ENCODE measurements around the gene NCKIPSD.
A peak's percentile ranks its signal among the peaks of the same experiment; 100 is the strongest.

The NCKIPSD gene

GRCh38 chr3:48678566-48679380, 6.9 kb downstream of the NCKIPSD start:
- no peak overlapping the region for H3K27ac ChIP-seq (ENCODE audit: low read length, poor library complexity, severe bottlenecking)
- no peak overlapping the region for H3K4me2 ChIP-seq (ENCODE audit: low read length, poor library complexity, severe bottlenecking)
- H3K18ac ChIP-seq (ENCODE audit: low read depth in 1 of 2, low read length in 2 of 2), result no peak overlapping the region
- no peak overlapping the region for H3K23ac ChIP-seq (ENCODE audit: low read length in 2 of 2)
- no peak overlapping the region for H2BK12ac ChIP-seq (ENCODE audit: low read length in 2 of 2)
- H3K36me3 ChIP-seq (ENCODE audit: control insufficient read depth in 1 of 2, insufficient read depth in 2 of 2, low read depth in 1 of 2, low read length in 2 of 2), result peaks cover 70 to 79% of the 10 kb centered on the region in 2 experiments
- peak overlapping the region; percentile 17 for H2BK15ac ChIP-seq (ENCODE audit: low read depth, poor library complexity, severe bottlenecking)
- H3K79me1 ChIP-seq (replicated peaks; ENCODE audit: low read length, poor library complexity, severe bottlenecking), result peaks cover 26% of the 10 kb centered on the region
- H2AFZ ChIP-seq (ENCODE audit: low read depth, low read length), result no peak overlapping the region
- WGBS, result 98% methylated on average over 22 of the region's 24 CpGs
- H2BK5ac ChIP-seq (ENCODE audit: low read depth, low read length, poor library complexity, severe bottlenecking), result no peak overlapping the region
- no peak overlapping the region for H3K9ac ChIP-seq (ENCODE audit: low read length)
- H2AK5ac ChIP-seq (ENCODE audit: low read length, severe bottlenecking), result no peak overlapping the region
- no peaks in the 10 kb centered on the region for H3K9me3 ChIP-seq (ENCODE audit: control insufficient read depth, low read length)
- no peak overlapping the region for H4K91ac ChIP-seq (ENCODE audit: low read length)
- H3K27me3 ChIP-seq (ENCODE audit: control insufficient read depth in 1 of 2, insufficient read depth in 1 of 2, low read length in 2 of 2), result no peaks in the 10 kb centered on the region
- H3K4me1 ChIP-seq (ENCODE audit: control insufficient read depth, insufficient read depth, low read depth, low read length), result peaks cover 22% of the 10 kb centered on the region
- DNase-seq, result no peak
- no peak overlapping the region for H2BK120ac ChIP-seq (ENCODE audit: low read depth, low read length)
- H3K4me3 ChIP-seq (ENCODE audit: insufficient read depth in 1 of 2, low read depth in 1 of 2, low read length in 2 of 2), result no peak overlapping the region
- no peak overlapping the region for H4K8ac ChIP-seq (ENCODE audit: low read length)
- no peak overlapping the region for H3K14ac ChIP-seq (ENCODE audit: low read length in 2 of 2)
- no peak overlapping the region for H3K4ac ChIP-seq (ENCODE audit: low read depth in 1 of 2, low read length in 2 of 2)

DNA sequence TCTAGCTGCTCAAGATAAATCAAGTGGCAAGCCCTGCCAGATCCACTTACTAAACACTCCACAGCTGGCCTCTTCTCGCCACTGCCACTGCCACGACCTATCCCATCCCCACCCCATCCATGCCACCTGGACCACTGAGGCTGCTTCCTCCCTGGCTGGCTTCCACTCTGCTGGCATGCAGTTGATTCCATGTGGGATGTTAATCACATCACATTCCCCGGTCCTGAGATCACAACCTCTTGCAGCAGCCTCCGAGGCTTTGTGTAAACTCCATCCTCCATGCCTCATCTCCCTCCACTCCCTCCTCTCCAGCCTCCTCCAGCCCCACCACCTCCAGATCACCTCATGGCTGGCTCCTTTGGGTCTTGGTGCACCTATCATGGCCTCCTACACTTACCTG, 7.7 kb downstream of the NCKIPSD start:
- H4K8ac ChIP-seq (ENCODE audit: low read length), result no peak overlapping the region
- no peak overlapping the region for H3K18ac ChIP-seq (ENCODE audit: low read depth in 1 of 2, low read length in 2 of 2)
- peak; percentile 31 for DNase-seq
- H3K4me3 ChIP-seq (ENCODE audit: insufficient read depth in 1 of 2, low read depth in 1 of 2, low read length in 2 of 2), result no peak overlapping the region
- H2BK120ac ChIP-seq (ENCODE audit: low read depth, low read length), result no peak overlapping the region
- no peak overlapping the region for H2BK12ac ChIP-seq (ENCODE audit: low read length in 2 of 2)
- WGBS, result 63% methylated on average over 4 of the region's 4 CpGs
- H3K27me3 ChIP-seq (ENCODE audit: control insufficient read depth in 1 of 2, insufficient read depth in 1 of 2, low read length in 2 of 2), result no peaks in the 10 kb centered on the region
- H2BK15ac ChIP-seq (ENCODE audit: low read depth, poor library complexity, severe bottlenecking), result no peak overlapping the region
- H3K4me1 ChIP-seq (ENCODE audit: control insufficient read depth, insufficient read depth, low read depth, low read length), result peaks cover 16% of the 10 kb centered on the region
- H2AK5ac ChIP-seq (ENCODE audit: low read length, severe bottlenecking), result no peak overlapping the region
- no peak overlapping the region for H3K9ac ChIP-seq (ENCODE audit: low read length)
- H3K36me3 ChIP-seq (ENCODE audit: control insufficient read depth in 1 of 2, insufficient read depth in 2 of 2, low read depth in 1 of 2, low read length in 2 of 2), result peaks cover 70 to 80% of the 10 kb centered on the region in 2 experiments
- H4K91ac ChIP-seq (ENCODE audit: low read length), result no peak overlapping the region
- H3K4me2 ChIP-seq (ENCODE audit: low read length, poor library complexity, severe bottlenecking), result no peak overlapping the region
- H2BK5ac ChIP-seq (ENCODE audit: low read depth, low read length, poor library complexity, severe bottlenecking), result no peak overlapping the region
- H3K79me1 ChIP-seq (replicated peaks; ENCODE audit: low read length, poor library complexity, severe bottlenecking), result peaks cover 26% of the 10 kb centered on the region
- no peak overlapping the region for H2AFZ ChIP-seq (ENCODE audit: low read depth, low read length)
- no peak overlapping the region for H3K23ac ChIP-seq (ENCODE audit: low read length in 2 of 2)
- no peak overlapping the region for H3K14ac ChIP-seq (ENCODE audit: low read length in 2 of 2)
- H3K9me3 ChIP-seq (ENCODE audit: control insufficient read depth, low read length), result no peaks in the 10 kb centered on the region
- no peak overlapping the region for H3K4ac ChIP-seq (ENCODE audit: low read depth in 1 of 2, low read length in 2 of 2)
- H3K27ac ChIP-seq (ENCODE audit: low read length, poor library complexity, severe bottlenecking), result no peak overlapping the region

GRCh38 chr3:48674505-48674904, 11.2 kb downstream of the NCKIPSD start:
- no peak overlapping the region for H3K14ac ChIP-seq (ENCODE audit: low read length in 2 of 2)
- no peak overlapping the region for H2BK15ac ChIP-seq (ENCODE audit: low read depth, poor library complexity, severe bottlenecking)
- H3K27ac ChIP-seq (ENCODE audit: low read length, poor library complexity, severe bottlenecking), result no peak overlapping the region
- H3K9ac ChIP-seq (ENCODE audit: low read length), result no peak overlapping the region
- DNase-seq, result no peak
- peaks cover 4% of the 10 kb centered on the region for H3K79me1 ChIP-seq (replicated peaks; ENCODE audit: low read length, poor library complexity, severe bottlenecking)
- H2AFZ ChIP-seq (ENCODE audit: low read depth, low read length), result no peak overlapping the region
- no peak overlapping the region for H3K4ac ChIP-seq (ENCODE audit: low read depth in 1 of 2, low read length in 2 of 2)
- H3K4me1 ChIP-seq (ENCODE audit: control insufficient read depth, insufficient read depth, low read depth, low read length), result peaks cover 9% of the 10 kb centered on the region
- H4K91ac ChIP-seq (ENCODE audit: low read length), result no peak overlapping the region
- WGBS, result 97% methylated on average over 9 of the region's 9 CpGs
- no peak overlapping the region for H3K23ac ChIP-seq (ENCODE audit: low read length in 2 of 2)
- H2BK5ac ChIP-seq (ENCODE audit: low read depth, low read length, poor library complexity, severe bottlenecking), result no peak overlapping the region
- no peak overlapping the region for H2BK12ac ChIP-seq (ENCODE audit: low read length in 2 of 2)
- no peak overlapping the region for H2BK120ac ChIP-seq (ENCODE audit: low read depth, low read length)
- H3K36me3 ChIP-seq (ENCODE audit: control insufficient read depth in 1 of 2, insufficient read depth in 2 of 2, low read depth in 1 of 2, low read length in 2 of 2), result peaks cover 49 to 68% of the 10 kb centered on the region in 2 experiments
- no peak overlapping the region for H4K8ac ChIP-seq (ENCODE audit: low read length)
- H3K4me3 ChIP-seq (ENCODE audit: insufficient read depth in 1 of 2, low read depth in 1 of 2, low read length in 2 of 2), result no peak overlapping the region
- H3K9me3 ChIP-seq (ENCODE audit: control insufficient read depth, low read length), result no peaks in the 10 kb centered on the region
- no peak overlapping the region for H3K18ac ChIP-seq (ENCODE audit: low read depth in 1 of 2, low read length in 2 of 2)
- no peak overlapping the region for H3K4me2 ChIP-seq (ENCODE audit: low read length, poor library complexity, severe bottlenecking)
- no peaks in the 10 kb centered on the region for H3K27me3 ChIP-seq (ENCODE audit: control insufficient read depth in 1 of 2, insufficient read depth in 1 of 2, low read length in 2 of 2)
- no peak overlapping the region for H2AK5ac ChIP-seq (ENCODE audit: low read length, severe bottlenecking)

- H2BK5ac ChIP-seq (ENCODE audit: low read depth, low read length, poor library complexity, severe bottlenecking), result no peak overlapping the region
- H3K23ac ChIP-seq (ENCODE audit: low read length in 2 of 2), result no peak overlapping the region
- no peak overlapping the region for H2AFZ ChIP-seq (ENCODE audit: low read depth, low read length)
- H3K9ac ChIP-seq (ENCODE audit: low read length), result no peak overlapping the region
- WGBS, result 100% methylated on average over 1 of the region's 1 CpG
- peaks cover 29 to 49% of the 10 kb centered on the region in 2 experiments for H3K36me3 ChIP-seq (ENCODE audit: control insufficient read depth in 1 of 2, insufficient read depth in 2 of 2, low read depth in 1 of 2, low read length in 2 of 2)
- H3K79me1 ChIP-seq (replicated peaks; ENCODE audit: low read length, poor library complexity, severe bottlenecking), result peaks cover 4% of the 10 kb centered on the region
- no peak overlapping the region for H3K4me3 ChIP-seq (ENCODE audit: insufficient read depth in 1 of 2, low read depth in 1 of 2, low read length in 2 of 2)
- H3K18ac ChIP-seq (ENCODE audit: low read depth in 1 of 2, low read length in 2 of 2), result no peak overlapping the region
- H3K27me3 ChIP-seq (ENCODE audit: control insufficient read depth in 1 of 2, insufficient read depth in 1 of 2, low read length in 2 of 2), result no peaks in the 10 kb centered on the region
- no peak overlapping the region for H3K14ac ChIP-seq (ENCODE audit: low read length in 2 of 2)
- H2BK120ac ChIP-seq (ENCODE audit: low read depth, low read length), result no peak overlapping the region
- peaks cover 2% of the 10 kb centered on the region for H3K4me1 ChIP-seq (ENCODE audit: control insufficient read depth, insufficient read depth, low read depth, low read length)
- no peak for DNase-seq
- no peak overlapping the region for H2AK5ac ChIP-seq (ENCODE audit: low read length, severe bottlenecking)
- H3K9me3 ChIP-seq (ENCODE audit: control insufficient read depth, low read length), result no peaks in the 10 kb centered on the region
- H2BK12ac ChIP-seq (ENCODE audit: low read length in 2 of 2), result no peak overlapping the region
- H3K4ac ChIP-seq (ENCODE audit: low read depth in 1 of 2, low read length in 2 of 2), result no peak overlapping the region
- no peak overlapping the region for H4K8ac ChIP-seq (ENCODE audit: low read length)
- no peak overlapping the region for H3K27ac ChIP-seq (ENCODE audit: low read length, poor library complexity, severe bottlenecking)
- no peak overlapping the region for H4K91ac ChIP-seq (ENCODE audit: low read length)
- no peak overlapping the region for H3K4me2 ChIP-seq (ENCODE audit: low read length, poor library complexity, severe bottlenecking)
- H2BK15ac ChIP-seq (ENCODE audit: low read depth, poor library complexity, severe bottlenecking), result no peak overlapping the region
These were observed 13.2 kb downstream of the NCKIPSD start for GRCh38 chr3:48672522-48672921.

Data from mesenchymal stem cell (in vitro differentiated cells and primary cell).